ENCODE results near the gene NRXN2. TPM values are rescaled to one million over a fixed set of nuclear protein-coding genes. Genes with fewer than 3 reads are reported as not detected.

The NRXN2 gene
- total and polyA plus RNA-seq, 10 of the 15 experiments (the other 5 are each of a cell fraction or from before 2014, with no cell fraction given): 0.03 to 1.4 (median 0.23) TPM

DNA sequence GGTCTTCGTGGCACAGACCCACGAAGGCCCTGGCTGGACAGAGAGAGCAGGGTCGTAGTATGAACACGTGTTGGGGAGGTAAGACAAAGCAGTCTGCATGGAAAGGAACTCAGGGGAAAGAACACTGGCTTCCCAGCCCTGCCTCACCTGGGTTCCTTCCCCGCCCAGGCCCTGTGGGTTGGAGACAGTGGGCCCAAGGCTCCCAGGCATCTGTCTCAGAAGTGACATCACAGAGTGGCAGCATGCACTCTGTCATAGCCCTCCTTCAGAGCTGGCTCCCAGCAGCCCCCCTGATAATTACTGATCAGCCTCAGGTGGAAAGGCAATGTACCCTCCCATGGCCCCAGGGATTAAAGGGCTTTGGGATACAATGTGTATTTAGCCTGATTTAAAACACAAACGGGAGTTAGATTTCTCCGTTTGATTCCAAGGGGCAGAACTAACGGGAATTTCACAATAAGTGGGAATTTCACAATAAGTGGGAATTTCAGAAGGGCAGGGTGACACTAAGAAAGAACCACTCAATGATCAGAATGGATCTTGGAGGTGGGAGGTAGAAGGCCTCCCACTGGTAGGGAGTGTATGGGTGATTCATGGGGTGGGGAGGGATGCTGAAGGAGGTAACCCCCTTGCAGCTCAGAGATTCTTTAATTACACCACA, 66.9 kb downstream of the NRXN2 start:
- no peak overlapping the region for H3K4me3 ChIP-seq
- ChIA-PET POLR2A (no interaction called here), CTCF (interaction anchor here (1.2 to 7.5 kb wide), 3 partner anchors 33 to 49 kb away, joined by 4 to 128 read pairs (median 7); no protein-coding TSS in a partner anchor), RAD21 (ENCODE audit: unreplicated experiment) (interaction anchor here (1.8 kb wide), 1 partner anchor 33 kb away, joined by 10 read pairs; no protein-coding TSS in a partner anchor), SMC1A (ENCODE audit: uncharacterized antibody, unreplicated experiment) (interaction anchor here (1.1 to 1.7 kb wide), 3 partner anchors 33 to 48 kb away, joined by 3 to 7 read pairs (median 4); no protein-coding TSS in a partner anchor)
- no peaks in the 10 kb centered on the region for H3K79me2 ChIP-seq (ENCODE audit: control insufficient read depth, insufficient read depth, low read length)
- H3K27ac ChIP-seq (ENCODE audit: control insufficient read depth, insufficient read depth): no peak overlapping the region
- in situ Hi-C loops (cut with MboI) (no loop called here), intact Hi-C loops (cut with micrococcal nuclease; ENCODE audit: unreplicated experiment) (no loop called here)
- no peak overlapping the region for H3K9ac ChIP-seq (ENCODE audit: control insufficient read depth, insufficient read depth, low read length)
- TF ChIP-seq PML (IDR thresholded peaks at IDR 0.05; ENCODE audit: low read length): no peak
- no peak for TF ChIP-seq KDM1A (IDR thresholded peaks at IDR 0.05; ENCODE audit: borderline replicate concordance)
- no peak for TF ChIP-seq TCF3 (IDR thresholded peaks at IDR 0.05; ENCODE audit: borderline replicate concordance, insufficient read depth, low read depth, low read length)
- TF ChIP-seq CHD4 (IDR thresholded peaks at IDR 0.05): no peak
- TF ChIP-seq POLR2AphosphoS5 (IDR thresholded peaks at IDR 0.05; ENCODE audit: low read length): no peak
- TF ChIP-seq ZBTB33 (IDR thresholded peaks at IDR 0.05): no peak
- no peak for TF ChIP-seq TAF1 (IDR thresholded peaks at IDR 0.05; ENCODE audit: borderline replicate concordance, low read depth, low read length)
- no peak for TF ChIP-seq STAT3 (IDR thresholded peaks at IDR 0.05; ENCODE audit: low read depth, low read length)
- TF ChIP-seq NFIC (IDR thresholded peaks at IDR 0.05; ENCODE audit: low read depth, low read length): no peak
- TF ChIP-seq IKZF1 (conservative IDR thresholded peaks at IDR 0.05): no peak
- TF ChIP-seq, protein P1, sequence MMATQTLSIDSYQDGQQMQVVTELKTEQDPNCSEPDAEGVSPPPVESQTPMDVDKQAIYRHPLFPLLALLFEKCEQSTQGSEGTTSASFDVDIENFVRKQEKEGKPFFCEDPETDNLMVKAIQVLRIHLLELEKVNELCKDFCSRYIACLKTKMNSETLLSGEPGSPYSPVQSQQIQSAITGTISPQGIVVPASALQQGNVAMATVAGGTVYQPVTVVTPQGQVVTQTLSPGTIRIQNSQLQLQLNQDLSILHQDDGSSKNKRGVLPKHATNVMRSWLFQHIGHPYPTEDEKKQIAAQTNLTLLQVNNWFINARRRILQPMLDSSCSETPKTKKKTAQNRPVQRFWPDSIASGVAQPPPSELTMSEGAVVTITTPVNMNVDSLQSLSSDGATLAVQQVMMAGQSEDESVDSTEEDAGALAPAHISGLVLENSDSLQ (IDR thresholded peaks at IDR 0.05): no peak
- TF ChIP-seq NBN (IDR thresholded peaks at IDR 0.05): no peak
- no peak for TF ChIP-seq TCF7 (IDR thresholded peaks at IDR 0.05; ENCODE audit: borderline replicate concordance)
- no peak for TF ChIP-seq TARDBP (IDR thresholded peaks at IDR 0.05; ENCODE audit: borderline replicate concordance)
- TF ChIP-seq, protein P2, sequence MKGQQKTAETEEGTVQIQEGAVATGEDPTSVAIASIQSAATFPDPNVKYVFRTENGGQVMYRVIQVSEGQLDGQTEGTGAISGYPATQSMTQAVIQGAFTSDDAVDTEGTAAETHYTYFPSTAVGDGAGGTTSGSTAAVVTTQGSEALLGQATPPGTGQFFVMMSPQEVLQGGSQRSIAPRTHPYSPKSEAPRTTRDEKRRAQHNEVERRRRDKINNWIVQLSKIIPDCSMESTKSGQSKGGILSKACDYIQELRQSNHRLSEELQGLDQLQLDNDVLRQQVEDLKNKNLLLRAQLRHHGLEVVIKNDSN (IDR thresholded peaks at IDR 0.05; ENCODE audit: borderline replicate concordance, extremely low read length, insufficient read depth, low read depth, low read length): no peak
- TF ChIP-seq, protein P3, sequence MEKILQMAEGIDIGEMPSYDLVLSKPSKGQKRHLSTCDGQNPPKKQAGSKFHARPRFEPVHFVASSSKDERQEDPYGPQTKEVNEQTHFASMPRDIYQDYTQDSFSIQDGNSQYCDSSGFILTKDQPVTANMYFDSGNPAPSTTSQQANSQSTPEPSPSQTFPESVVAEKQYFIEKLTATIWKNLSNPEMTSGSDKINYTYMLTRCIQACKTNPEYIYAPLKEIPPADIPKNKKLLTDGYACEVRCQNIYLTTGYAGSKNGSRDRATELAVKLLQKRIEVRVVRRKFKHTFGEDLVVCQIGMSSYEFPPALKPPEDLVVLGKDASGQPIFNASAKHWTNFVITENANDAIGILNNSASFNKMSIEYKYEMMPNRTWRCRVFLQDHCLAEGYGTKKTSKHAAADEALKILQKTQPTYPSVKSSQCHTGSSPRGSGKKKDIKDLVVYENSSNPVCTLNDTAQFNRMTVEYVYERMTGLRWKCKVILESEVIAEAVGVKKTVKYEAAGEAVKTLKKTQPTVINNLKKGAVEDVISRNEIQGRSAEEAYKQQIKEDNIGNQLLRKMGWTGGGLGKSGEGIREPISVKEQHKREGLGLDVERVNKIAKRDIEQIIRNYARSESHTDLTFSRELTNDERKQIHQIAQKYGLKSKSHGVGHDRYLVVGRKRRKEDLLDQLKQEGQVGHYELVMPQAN (conservative IDR thresholded peaks at IDR 0.05): no peak
- TF ChIP-seq, protein P4, sequence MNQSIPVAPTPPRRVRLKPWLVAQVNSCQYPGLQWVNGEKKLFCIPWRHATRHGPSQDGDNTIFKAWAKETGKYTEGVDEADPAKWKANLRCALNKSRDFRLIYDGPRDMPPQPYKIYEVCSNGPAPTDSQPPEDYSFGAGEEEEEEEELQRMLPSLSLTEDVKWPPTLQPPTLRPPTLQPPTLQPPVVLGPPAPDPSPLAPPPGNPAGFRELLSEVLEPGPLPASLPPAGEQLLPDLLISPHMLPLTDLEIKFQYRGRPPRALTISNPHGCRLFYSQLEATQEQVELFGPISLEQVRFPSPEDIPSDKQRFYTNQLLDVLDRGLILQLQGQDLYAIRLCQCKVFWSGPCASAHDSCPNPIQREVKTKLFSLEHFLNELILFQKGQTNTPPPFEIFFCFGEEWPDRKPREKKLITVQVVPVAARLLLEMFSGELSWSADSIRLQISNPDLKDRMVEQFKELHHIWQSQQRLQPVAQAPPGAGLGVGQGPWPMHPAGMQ (IDR thresholded peaks at IDR 0.05; ENCODE audit: borderline replicate concordance): no peak
- BruUV-seq (replicated peaks): no TSS peak
- ATAC-seq (no peak), DNase-seq (ENCODE audit: low read depth, low spot score) (no peak), FAIRE-seq (no peak)
- H4K20me1 ChIP-seq (ENCODE audit: control insufficient read depth, insufficient read depth): no peaks in the 10 kb centered on the region
- no peak overlapping the region for H3K4me2 ChIP-seq (ENCODE audit: control insufficient read depth, insufficient read depth)
- 15% methylated on average over 8 of the region's 8 CpGs for WGBS (ENCODE audit: insufficient coverage, insufficient replicate concordance, low lambda C conversion rate, missing lambda C conversion rate)
- no peaks in the 10 kb centered on the region for H3K9me3 ChIP-seq (replicated peaks; ENCODE audit: control insufficient read depth, insufficient read depth, low read length)
- peaks cover 9% of the 10 kb centered on the region for H3K4me1 ChIP-seq (ENCODE audit: control insufficient read depth, insufficient read depth, low read length)
- no peaks in the 10 kb centered on the region for H3K27me3 ChIP-seq (replicated peaks in 1 of 2; ENCODE audit: control insufficient read depth in 2 of 2, insufficient read depth in 2 of 2, low read length in 1 of 2)
- H3K36me3 ChIP-seq (ENCODE audit: control insufficient read depth in 2 of 2, insufficient read depth in 2 of 2, low read length in 1 of 2): no peaks in the 10 kb centered on the region
- H2AFZ ChIP-seq (ENCODE audit: control insufficient read depth, low read depth, low read length): no peak overlapping the region
